Esophagus muscularis mucosa (tissue), 4 donors: ENCODE data around the gene KCND3.

ENCODE experiments used
- EP300 ChIP-seq: sonication (generic); formaldehyde crosslinking; IDR thresholded peaks from one replicate; pipeline ENCODE4 v1.6.1; 2017; ENCODE audit warnings: antibody characterized with exemption
- POLR2A ChIP-seq: fragments of 450-650 bp; IDR thresholded peaks from one replicate; pipeline ENCODE4 v1.6.1; 2017; ENCODE audit warnings: antibody characterized with exemption, moderate library complexity, mild to moderate bottlenecking, low read depth
- TF ChIP-seq, protein P1 (sequence below), 3 experiments: fragments of 200-600 bp in 2 of 3; fragments of 450-650 bp in 1 of 3; sonication (generic) in 2 of 3; IDR thresholded peaks; one replicate each; pipeline ENCODE4 v1.5.1; 2017 to 2019; ENCODE audit warnings: antibody characterized with exemption in 3 of 3, mild to moderate bottlenecking in 2 of 3, moderate library complexity in 1 of 3

DNA sequence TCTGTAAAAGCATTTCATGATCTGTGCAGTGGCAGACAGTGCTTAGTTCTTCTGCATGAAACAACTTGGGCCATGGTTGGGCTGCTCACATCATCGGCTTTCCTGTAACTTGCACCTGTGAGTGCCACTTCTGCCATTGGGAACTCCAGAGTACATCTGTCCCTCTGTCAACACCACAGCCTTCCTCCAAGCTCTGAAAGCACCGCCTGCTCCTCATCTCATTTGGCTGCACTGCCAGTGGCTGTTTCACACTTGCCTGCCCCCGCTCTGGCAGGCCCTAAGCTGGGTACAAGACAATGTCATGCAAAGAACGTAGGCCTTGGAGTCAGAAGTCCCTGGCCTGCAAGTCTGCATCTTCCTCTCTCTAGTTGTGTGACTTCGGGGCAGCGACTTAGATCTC lies 187.4 kb downstream of the KCND3 start:
- no peak for TF ChIP-seq EP300
- no peak for TF ChIP-seq POLR2A
- TF ChIP-seq, protein P1, sequence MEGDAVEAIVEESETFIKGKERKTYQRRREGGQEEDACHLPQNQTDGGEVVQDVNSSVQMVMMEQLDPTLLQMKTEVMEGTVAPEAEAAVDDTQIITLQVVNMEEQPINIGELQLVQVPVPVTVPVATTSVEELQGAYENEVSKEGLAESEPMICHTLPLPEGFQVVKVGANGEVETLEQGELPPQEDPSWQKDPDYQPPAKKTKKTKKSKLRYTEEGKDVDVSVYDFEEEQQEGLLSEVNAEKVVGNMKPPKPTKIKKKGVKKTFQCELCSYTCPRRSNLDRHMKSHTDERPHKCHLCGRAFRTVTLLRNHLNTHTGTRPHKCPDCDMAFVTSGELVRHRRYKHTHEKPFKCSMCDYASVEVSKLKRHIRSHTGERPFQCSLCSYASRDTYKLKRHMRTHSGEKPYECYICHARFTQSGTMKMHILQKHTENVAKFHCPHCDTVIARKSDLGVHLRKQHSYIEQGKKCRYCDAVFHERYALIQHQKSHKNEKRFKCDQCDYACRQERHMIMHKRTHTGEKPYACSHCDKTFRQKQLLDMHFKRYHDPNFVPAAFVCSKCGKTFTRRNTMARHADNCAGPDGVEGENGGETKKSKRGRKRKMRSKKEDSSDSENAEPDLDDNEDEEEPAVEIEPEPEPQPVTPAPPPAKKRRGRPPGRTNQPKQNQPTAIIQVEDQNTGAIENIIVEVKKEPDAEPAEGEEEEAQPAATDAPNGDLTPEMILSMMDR (IDR thresholded peaks at IDR 0.05) = no peak
